ENCODE measurements around the gene NEIL1. TPM values are rescaled to one million over a fixed set of nuclear protein-coding genes. Genes with fewer than 3 reads are reported as not detected.
"Not testable (repeated sequence)": the region's sequence is repeated elsewhere in the genome, so short reads cannot be mapped to it uniquely, and the experiment has no call there.

NEIL1 gene
- total RNA-seq, 3 donors from 2014 or later, result 23.4 to 101 (median 97.9) TPM

DNA sequence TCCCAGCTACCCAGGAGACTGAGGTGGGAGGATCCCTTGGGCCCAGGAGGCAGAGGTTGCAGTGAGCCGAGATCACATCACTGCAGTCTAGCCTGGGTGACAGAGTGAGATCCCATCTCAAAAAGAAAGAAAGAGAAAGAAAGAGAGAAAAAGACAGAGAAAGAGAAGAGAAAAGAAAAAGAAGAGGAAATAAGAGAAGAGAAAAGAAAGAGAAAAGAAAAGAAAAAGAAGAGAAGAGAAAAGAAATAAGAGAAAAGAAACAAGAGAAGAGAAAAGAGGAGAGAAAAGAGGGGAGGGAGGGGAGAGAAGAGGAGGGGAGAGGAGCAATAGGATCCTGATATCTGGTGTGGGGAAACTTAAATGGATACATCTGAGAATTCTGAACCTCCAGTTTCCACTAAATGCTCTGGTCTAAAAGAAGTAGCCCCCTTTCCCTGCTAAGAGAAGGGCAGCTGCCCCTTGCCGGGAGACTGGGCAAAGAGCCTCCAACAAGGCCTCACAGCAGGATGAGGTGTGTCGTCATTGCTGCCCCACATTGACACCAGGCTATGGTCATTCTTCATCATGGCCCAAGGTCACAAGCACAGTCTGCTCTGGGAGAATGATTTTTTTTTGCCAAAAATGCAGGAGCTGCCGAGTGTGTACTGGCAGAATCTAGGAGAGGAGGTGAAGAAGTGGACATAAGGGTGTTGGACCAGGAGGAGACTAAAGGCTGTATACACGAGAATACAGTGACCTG is 32.1 kb upstream of the NEIL1 start:
- intact Hi-C loops (cut with DNase I; ENCODE audit: low total_unique reads), result no loop called here

DNA sequence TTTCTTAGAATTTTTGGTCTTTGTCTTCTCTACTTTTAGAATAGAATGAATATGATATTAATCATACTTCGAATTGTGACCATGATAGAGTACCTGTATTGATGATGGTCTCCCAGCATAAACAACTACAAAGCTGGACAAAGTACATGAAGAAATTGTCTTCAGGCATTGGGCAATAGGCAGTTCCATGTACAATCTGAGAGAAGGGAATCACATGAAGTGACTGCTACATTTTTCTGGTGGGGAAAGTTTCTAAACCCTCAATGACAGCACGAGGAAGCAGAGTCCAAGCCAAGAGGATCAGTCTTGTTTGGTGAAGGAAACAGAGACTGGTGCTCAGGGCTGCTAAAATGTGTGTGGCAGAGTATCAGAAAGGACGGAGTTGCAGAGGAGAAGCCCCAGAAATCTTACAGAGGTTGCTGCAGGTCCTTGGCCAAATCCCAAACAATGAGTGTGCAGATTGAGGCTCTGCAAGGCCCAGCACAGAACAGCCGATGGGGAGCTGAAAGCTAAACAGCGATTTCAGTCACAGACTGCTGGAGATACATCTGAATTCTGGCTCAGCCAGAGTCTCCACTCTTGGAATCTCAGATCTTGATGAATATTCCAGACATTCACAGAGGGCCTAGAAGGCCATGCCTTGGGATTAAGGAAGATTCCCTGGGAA is 27.5 kb upstream of the NEIL1 start:
- intact Hi-C loops (cut with DNase I; ENCODE audit: low total_unique reads), result not testable (repeated sequence)

More for the DNA sequence above, 32.1 kb upstream of the NEIL1 start:
- Histone ChIP-seq H3K9me3 (no peaks in the 10 kb centered on the region), H3K27me3 (no peaks in the 10 kb centered on the region), H3K27ac (no peak overlapping the region), H3K4me1 (no peaks in the 10 kb centered on the region), H3K4me3 (no peak overlapping the region), H3K36me3 (no peaks in the 10 kb centered on the region)
- DNase-seq (ENCODE audit: low spot score in 2 of 2), result no peak
- TF ChIP-seq POLR2A (IDR thresholded peaks at IDR 0.05) (no peak), POLR2AphosphoS5 (IDR thresholded peaks at IDR 0.05) (no peak)
- TF ChIP-seq, protein P1, sequence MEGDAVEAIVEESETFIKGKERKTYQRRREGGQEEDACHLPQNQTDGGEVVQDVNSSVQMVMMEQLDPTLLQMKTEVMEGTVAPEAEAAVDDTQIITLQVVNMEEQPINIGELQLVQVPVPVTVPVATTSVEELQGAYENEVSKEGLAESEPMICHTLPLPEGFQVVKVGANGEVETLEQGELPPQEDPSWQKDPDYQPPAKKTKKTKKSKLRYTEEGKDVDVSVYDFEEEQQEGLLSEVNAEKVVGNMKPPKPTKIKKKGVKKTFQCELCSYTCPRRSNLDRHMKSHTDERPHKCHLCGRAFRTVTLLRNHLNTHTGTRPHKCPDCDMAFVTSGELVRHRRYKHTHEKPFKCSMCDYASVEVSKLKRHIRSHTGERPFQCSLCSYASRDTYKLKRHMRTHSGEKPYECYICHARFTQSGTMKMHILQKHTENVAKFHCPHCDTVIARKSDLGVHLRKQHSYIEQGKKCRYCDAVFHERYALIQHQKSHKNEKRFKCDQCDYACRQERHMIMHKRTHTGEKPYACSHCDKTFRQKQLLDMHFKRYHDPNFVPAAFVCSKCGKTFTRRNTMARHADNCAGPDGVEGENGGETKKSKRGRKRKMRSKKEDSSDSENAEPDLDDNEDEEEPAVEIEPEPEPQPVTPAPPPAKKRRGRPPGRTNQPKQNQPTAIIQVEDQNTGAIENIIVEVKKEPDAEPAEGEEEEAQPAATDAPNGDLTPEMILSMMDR (IDR thresholded peaks at IDR 0.05), result no peak

DNA sequence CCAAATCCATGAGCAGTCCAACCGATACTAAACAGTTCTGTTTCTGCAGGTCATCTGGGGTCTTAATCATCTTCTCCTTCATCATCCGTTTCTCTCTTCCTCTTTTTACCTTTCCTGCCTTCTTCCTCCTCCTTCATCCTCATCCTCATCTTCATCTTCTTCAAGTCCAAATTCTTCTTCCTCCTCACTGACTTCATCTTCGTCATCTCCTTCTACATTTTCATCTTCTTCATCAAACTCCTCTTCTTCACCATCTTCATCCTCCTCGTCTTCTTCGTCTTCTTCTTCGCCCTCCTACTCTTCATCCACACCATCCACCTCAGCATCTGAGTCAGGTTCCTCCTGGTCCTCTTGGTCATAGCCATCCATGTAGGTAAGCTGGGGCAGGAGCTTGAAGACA is 25.1 kb upstream of the NEIL1 start:
- no peaks in the 10 kb centered on the region for H3K4me1 ChIP-seq
- no peaks in the 10 kb centered on the region for H3K9me3 ChIP-seq
- TF ChIP-seq, protein P1 (IDR thresholded peaks at IDR 0.05), result no peak
- TF ChIP-seq POLR2A (IDR thresholded peaks at IDR 0.05), result no peak
- no peaks in the 10 kb centered on the region for H3K27me3 ChIP-seq
- no peak overlapping the region for H3K27ac ChIP-seq
- no peaks in the 10 kb centered on the region for H3K36me3 ChIP-seq
- intact Hi-C loops (cut with DNase I; ENCODE audit: low total_unique reads), result no loop called here
- no peak overlapping the region for H3K4me3 ChIP-seq
- no peak for DNase-seq (ENCODE audit: low spot score in 2 of 2)

More for the DNA sequence above, 27.5 kb upstream of the NEIL1 start:
- DNase-seq (ENCODE audit: low spot score in 2 of 2); H3K27ac ChIP-seq; H3K36me3 ChIP-seq; H3K4me1 ChIP-seq; H3K4me3 ChIP-seq; H3K9me3 ChIP-seq; H3K27me3 ChIP-seq: not testable (repeated sequence)

DNA sequence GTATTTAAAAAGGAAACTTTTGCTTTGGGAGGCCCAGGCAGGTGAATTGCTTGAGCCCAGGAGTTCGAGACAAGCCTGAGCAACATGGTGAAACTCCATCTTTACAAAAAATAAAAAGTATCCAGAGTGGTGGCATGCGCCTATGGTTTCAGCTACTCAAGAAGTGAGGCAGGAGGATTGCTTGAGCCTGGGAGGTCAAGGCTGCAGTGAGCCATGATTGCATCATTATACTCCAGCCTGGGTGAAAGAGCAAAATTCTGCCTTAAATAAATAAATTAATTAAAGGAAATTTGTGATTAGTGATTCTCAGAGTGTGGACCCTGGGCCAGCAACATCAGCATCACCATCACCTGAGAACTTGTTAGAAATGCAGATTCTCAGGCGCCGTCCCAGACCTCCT is 20.9 kb upstream of the NEIL1 start:
- no peaks in the 10 kb centered on the region for H3K27me3 ChIP-seq
- intact Hi-C loops (cut with DNase I; ENCODE audit: low total_unique reads), result no loop called here

DNA sequence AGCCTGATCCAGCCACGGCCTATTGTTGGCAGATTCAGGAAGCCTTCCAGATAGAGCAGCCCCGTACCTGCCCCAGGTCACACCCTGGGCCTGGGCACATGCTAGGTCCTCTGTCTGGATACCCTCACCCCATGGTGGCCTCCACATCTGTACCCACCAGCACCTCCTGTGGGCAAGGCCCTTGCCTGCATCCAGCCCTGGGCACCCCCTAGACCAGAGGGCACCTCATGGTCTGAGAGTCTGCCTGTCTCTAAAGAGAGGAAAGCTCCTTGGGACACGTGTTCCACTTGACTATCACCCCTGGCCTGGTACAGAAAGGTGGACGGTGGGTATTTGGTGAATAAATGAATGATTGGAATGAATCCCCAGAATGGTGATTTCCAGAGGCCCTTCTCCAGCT is 19.8 kb upstream of the NEIL1 start:
- no peak for DNase-seq (ENCODE audit: low spot score in 2 of 2)
- intact Hi-C loops (cut with DNase I; ENCODE audit: low total_unique reads), result no loop called here

More for the DNA sequence above, 20.9 kb upstream of the NEIL1 start:
- no peak for DNase-seq (ENCODE audit: low spot score in 2 of 2)
- Histone ChIP-seq H3K4me3 (no peak overlapping the region), H3K4me1 (no peaks in the 10 kb centered on the region), H3K36me3 (no peaks in the 10 kb centered on the region), H3K27ac (no peak overlapping the region), H3K9me3 (no peaks in the 10 kb centered on the region)
- TF ChIP-seq POLR2A (IDR thresholded peaks at IDR 0.05) (no peak), POLR2AphosphoS5 (IDR thresholded peaks at IDR 0.05) (no peak)
- TF ChIP-seq, protein P1 (IDR thresholded peaks at IDR 0.05), result no peak

More for the DNA sequence above, 19.8 kb upstream of the NEIL1 start:
- TF ChIP-seq POLR2A (IDR thresholded peaks at IDR 0.05) (no peak), POLR2AphosphoS5 (IDR thresholded peaks at IDR 0.05) (no peak)
- TF ChIP-seq, protein P1 (IDR thresholded peaks at IDR 0.05), result no peak
- H3K4me3 ChIP-seq, result no peak overlapping the region
- no peaks in the 10 kb centered on the region for H3K4me1 ChIP-seq
- H3K9me3 ChIP-seq, result no peaks in the 10 kb centered on the region
- H3K36me3 ChIP-seq, result no peaks in the 10 kb centered on the region
- no peaks in the 10 kb centered on the region for H3K27me3 ChIP-seq
- H3K27ac ChIP-seq, result no peak overlapping the region

Measured in breast epithelium (tissue), 4 donors.